Posterior cingulate gyrus (tissue), 11 donors: ENCODE results near the gene FAN1.
"Not testable (repeated sequence)": the region's sequence is repeated elsewhere in the genome, so short reads cannot be mapped to it uniquely, and the experiment has no call there.

Source experiments
- DNase-seq, 10 donors: peaks; one replicate each; pipeline versions ENCODE4 v3.0.0 to v3.0.0-alpha.2; 2020 to 2021; ENCODE audit warnings: mixed read lengths in 3 of 10
- intact Hi-C: fragments of 100-400 bp; cut with DNase I; formaldehyde crosslinking; loops from one replicate; pipeline ENCODE4 v1.15.1; 2023

The FAN1 gene

DNA sequence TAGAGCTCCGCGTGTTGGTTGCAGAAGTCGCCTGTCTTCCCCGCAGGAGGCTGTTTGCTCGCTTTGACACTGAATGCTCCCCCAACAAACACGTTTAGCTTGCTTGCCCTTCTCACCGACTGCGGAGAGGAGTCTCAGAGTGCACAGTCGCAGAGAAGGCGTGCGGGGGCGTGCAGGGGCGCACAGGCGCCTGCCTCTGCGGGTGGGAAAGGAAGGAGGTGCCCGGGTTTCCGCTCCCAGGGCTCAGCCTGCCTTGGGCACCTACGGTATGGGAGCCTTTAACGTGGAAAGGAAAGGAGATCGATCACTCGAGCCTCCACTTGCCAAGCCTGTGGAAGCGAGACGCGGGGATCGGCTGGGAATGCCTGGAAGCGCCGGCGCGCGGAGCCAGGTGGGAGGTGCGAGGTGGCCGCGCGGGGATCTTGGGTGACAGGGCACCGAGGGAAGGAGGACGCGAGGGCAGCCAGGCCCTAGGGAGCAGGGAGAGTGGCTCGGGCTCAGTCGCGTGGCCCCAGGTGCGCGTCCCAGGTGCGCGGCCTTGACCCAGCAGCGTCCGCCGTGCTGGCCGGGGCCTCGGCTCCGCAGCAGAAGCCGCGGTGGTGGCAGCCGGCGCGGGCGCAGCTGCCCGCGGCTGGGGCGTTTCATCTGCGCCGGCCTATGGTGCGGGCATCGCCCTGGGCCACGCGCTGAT is at the start of gene FAN1:
Gene FAN1 (plus strand): TSS at position 419 of the 691 bp plus-strand sequence. CDS start 749 bp downstream, outside the sequence.
- intact Hi-C loops, result loop anchor here (2.0 to 10.0 kb wide), 2 partner anchors 87 to 221 kb away; partner anchors contain the start of gene MTMR10
- peak; percentile 85 to 99 (median 92) for DNase-seq

DNA sequence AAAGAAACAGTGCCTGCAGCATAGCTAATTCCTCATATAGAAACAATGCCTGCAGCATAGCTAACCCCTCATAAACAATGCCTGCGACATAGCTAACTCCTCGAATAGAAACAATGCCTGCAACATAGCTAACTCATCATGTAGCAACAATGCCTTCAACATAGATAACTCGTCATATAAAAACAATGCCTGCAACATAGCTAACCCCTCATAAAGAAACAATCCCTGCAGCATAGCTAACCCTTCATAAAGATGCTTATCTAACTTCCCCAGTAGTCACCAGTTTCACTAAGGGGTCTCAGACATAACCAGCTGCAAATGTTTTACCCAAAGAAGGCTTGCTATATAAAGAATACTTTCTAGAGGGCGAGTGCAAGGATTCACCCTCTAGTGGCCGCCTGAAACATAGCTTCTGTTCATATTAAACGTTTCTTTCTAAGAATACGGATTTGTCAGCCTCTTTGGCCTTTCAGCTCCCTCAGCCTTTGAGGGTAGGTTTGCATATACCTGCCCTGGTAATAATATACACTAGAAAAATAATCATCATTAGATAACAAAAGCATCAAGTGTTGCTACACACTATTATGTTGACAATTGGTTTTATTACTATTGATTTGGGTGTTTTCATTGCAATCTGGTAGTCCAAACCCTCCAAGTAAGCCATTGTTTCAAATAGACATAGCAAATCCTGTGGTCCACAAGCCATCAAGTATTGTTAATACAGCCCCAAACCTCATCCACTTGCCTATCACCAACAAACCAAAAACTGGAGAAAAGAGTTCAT is 44.4 kb upstream of the FAN1 start:
- no peak for DNase-seq
- intact Hi-C loops, result no loop called here

DNA sequence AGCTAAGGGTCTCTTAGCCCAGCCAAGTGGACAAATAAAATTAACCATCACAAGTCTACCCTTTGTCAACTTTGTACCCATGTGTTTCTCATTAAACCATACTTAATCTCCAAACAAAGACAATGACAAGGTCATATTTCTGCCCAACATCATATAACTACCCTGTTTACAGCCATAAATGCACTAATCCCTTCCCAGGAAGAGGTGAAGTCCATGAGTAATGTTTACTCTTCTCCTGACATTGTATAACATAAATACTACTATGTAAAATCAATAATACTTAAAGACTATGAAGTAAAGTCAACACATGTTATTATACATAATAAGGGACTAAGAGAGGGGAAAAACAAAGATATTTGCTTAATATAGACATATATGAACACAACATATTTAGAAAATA is 38.5 kb upstream of the FAN1 start:
- intact Hi-C loops, result no loop called here
- DNase-seq, result no peak

DNA sequence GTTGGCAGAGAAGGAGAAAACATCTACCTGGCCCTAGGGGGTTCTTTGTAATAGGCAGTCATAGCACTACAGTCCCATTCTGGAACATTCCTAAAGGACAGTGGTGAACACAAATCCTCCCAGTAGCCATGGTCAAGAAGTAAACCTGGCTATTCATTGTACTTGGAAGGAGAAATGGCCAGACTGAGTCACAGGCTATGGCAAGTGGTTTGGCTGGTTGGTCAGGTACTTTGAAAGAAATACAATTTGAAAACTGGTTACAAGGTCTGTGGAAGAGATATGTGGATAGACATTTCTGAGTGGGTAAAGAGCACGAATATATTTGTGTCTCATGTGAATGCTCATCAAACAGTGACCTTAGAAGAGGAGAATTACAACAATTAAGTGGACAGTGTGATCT is 33.0 kb upstream of the FAN1 start:
- intact Hi-C loops, result loop anchor here (10.0 kb wide), 1 partner anchor 254 kb away; no protein-coding TSS in a partner anchor
- DNase-seq, result no peak

DNA sequence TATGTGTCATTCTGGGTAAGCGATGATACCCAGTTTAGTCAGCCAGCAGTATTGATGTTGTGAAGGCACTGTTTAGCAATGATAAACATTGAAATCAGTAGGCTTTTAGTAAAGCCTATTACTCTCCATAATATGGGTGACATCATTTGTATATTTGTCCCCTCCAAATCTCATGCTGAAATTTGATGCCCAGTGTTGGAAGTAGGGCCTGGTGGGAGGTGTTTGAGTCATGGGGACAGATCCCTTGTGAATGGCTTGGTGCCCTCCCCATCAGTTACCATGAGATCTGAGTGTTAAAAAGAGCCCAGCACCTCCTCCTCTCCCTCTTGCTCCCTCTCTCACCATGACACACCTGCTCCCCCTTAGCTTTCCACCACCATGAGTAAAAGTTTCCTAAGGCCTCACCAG is 31.4 kb upstream of the FAN1 start:
- intact Hi-C loops, result loop anchor here (10.0 kb wide), 1 partner anchor 252 kb away; no protein-coding TSS in a partner anchor

DNA sequence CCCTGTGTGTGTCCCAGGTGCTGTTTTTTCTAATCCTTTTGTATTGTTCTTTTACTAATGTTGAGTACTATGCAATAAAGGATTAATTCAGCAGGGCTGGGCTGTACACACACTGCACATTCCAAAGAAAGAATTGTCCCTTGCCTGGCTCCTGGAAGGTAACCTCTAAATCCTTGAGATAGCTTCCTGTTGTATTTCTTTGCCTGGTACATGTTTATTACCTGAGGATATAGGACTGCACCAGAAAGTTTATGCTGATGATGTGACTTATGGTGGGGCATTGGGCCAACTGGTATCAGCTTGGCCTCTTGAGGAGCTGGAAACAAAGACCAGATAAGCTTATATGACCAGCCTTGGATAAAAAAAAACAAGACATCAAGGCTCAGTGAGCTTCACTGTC is 26.6 kb upstream of the FAN1 start:
- DNase-seq, result no peak
- intact Hi-C loops, result loop anchor here (10.0 kb wide), 1 partner anchor 248 kb away; no protein-coding TSS in a partner anchor

More for the DNA sequence above, 31.4 kb upstream of the FAN1 start:
- no peak for DNase-seq

DNA sequence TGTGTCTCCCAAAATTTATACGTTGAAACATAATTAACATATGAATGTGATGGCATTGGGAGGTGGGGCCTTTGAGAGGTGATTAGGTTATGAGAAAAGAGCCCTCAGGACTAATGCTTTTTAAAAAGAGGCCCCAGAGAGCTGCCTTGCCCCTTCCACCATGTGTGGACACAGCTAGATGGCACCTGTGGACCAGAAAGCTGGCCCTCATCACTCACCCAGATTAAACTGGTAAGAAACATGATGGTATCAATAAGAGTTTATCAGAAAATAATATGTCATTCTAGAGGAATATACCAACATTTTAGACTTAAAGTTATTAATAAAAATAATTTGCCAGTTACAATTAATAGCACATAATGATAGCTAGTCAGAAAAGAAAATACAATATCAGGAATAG is 25.2 kb upstream of the FAN1 start:
- intact Hi-C loops, result loop anchor here (10.0 kb wide), 1 partner anchor 246 kb away; no protein-coding TSS in a partner anchor
- DNase-seq, result peak in 1 of 10 donors; percentile 20

DNA sequence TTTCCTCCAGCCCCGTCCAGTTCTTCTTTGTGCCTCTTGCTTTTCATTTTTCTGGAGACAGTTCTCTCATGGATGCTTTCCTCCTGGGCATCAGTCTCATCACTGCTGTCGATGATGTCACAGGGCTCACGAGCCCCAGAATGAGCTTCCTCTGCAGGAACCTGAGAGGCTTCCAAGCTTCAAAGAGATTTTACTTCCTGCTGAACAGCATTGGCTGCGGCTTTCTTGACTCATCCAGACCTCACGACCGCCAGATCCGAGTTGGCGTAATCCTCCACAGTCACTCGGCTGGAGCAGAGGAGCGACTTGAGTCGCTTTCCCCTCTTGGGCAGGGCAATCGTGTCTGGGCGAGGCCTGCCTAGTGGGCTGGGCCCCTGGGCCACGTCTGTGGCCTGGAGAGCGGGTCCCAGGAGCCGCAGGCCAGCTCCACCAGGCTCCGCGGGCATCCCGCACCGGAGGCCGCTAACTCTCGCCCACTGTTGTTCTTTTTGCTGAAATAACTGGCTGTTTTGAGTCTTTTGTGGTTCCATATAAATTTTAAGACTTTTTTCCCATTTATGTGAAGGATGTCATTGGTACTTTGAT is 20.8 kb upstream of the FAN1 start:
- intact Hi-C loops, result no loop called here
- DNase-seq, result peak in 1 of 10 donors; percentile 74

DNA sequence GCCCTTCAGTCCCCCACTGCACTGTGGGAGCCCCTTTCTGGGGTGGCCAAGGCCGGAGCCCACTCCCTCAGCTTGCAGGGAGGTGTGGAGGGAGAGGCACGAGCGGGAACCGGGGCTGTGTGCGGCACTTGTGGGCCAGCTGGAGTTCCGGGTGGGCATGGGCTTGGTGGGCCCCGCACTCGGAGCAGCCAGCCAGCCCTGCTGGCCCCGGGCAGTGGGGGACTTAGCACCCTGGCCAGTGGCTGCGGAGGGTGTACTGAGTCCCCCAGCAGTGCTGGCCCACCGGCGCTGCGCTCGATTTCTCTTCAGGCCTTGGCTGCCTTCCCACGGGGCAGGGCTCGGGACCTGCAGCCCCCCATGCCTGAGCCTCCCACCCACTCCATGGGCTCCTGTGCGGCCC is 20.0 kb upstream of the FAN1 start:
- intact Hi-C loops, result not testable (repeated sequence)

DNA sequence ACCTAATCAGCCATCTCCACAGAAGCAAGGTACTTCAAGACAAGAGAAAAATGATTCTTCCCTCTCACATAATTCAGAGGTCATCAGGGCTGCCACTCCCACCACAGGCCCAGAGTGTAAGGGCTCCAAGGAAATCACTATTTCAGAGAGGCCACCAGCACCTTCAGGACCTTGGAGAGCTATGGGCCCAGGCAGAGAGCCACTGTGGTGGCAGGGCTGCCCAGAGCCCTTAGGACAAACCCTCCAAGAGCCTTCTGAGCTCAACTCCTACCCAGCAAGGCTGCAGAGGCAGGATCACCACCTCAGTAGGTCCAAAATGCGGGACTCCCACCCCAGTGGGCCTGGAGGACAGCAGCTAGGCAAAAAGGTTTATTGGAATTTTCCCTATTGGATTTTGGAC is 17.9 kb upstream of the FAN1 start:
- intact Hi-C loops, result no loop called here
- no peak for DNase-seq

More for the DNA sequence above, 20.0 kb upstream of the FAN1 start:
- not testable (repeated sequence) for DNase-seq

DNA sequence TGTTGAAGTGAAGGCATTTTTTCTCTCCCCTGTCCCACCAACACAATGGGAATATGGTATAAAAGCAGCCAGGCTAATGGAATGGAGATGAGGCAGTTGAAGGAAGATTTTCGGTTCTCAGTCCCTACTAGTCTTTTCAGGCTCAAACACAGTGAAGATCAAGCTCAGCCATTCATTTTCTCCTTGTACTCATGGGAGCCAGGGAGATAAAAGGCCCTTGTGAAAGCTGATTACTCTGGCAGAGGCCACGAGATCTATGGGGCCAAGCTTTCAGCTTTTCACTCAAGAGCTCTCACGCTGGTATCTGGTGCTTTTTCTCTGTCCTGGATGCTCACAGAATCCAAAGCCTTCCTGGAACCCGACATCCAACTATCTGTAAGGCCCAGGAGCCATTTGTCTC is 14.5 kb upstream of the FAN1 start:
- peak in 1 of 10 donors; percentile 24 for DNase-seq
- intact Hi-C loops, result no loop called here

DNA sequence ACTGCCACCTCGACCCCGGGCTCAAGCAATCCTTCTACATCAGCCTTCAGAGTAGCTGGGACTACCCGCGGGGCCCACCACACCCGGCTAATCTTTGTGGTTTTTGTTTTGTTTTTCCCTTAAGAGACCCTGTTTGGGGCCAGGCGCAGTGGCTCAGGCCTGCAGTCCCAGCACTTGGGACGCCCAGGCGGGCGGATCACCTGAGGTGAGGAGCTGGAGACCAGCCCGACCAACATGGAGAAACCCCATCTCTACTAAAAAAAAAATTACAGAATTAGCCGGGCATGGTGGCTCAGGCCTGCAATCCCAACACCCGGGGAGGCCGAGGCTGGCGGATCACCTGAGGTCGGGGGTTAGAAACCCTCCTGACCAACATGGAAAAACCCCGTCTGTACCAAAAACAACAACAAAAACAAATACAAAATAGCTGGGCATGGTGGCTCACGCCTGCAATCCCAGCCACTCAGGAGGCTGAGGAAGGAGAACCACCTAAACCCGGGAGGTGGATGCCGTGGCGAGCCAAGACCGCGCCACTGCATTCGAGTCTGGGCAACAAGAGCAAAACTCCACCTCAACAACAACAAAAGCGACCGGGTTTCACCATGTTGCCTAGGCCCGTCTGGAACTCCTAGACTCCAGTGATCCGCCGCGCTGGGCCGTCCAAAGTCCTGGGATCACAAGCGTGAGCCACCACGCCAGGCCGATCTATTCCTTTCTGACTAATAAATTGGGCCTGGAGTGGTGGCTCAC is 8.1 kb upstream of the FAN1 start:
- intact Hi-C loops, result no loop called here
- DNase-seq, result no peak

DNA sequence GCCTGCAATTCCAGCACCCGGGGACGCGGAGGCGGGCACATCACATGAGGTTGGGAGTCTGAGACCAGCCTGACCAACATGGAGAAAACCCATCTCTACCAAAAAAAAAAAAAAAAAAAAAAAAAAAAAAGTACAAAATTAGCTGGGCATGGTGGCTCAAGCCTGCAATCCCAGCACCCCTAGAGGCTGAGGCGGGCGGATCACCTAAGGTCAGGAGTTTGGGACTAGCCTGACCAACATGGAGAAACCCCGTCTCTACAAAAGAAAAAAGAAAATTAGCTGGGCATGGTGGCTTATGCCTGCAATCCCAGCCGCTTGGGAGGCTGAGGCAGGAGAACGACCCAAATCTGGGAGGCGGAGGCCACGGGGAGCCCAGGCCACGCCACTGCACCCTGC is 7.5 kb upstream of the FAN1 start:
- DNase-seq, result no peak
- intact Hi-C loops, result no loop called here

DNA sequence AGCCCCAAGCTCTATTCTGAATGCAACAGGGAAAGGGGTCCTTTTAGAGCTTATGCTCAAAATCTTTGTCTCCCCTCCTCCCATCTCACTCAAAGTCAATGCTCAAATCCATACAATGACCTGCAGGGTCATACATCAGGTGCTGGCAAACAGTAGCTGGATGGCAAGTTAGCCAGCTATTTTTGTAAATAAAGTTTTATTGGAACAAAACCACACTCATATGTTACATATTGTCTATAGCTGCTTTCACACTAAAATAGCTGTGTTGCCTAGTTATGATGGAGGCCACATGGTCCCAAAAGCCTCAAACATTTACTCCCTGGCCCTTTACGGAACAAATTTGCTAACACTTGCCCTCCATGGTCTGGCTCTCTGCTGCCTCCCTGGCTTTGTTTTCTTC is 1.8 kb upstream of the FAN1 start:
- no peak for DNase-seq
- intact Hi-C loops, result loop anchor here (2.0 to 10.0 kb wide), 2 partner anchors 89 to 223 kb away; partner anchors contain the start of gene MTMR10

DNA sequence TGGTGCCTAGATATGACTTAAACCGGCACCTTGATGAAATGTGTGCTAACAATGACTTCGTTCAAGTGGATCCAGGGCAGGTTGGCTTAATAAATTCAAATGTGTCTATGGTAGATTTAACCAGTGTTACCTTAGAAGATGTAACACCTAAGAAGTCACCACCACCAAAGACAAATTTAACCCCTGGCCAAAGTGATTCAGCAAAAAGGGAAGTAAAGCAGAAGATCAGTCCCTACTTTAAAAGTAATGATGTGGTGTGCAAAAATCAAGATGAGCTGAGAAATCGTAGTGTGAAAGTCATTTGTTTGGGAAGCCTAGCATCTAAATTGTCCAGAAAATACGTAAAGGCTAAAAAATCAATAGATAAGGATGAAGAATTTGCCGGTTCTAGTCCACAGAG is 1.1 kb downstream of the FAN1 start:
- DNase-seq, result no peak
- intact Hi-C loops, result loop anchor here (5.0 to 10.0 kb wide), 2 partner anchors 52 to 220 kb away; no protein-coding TSS in a partner anchor

DNA sequence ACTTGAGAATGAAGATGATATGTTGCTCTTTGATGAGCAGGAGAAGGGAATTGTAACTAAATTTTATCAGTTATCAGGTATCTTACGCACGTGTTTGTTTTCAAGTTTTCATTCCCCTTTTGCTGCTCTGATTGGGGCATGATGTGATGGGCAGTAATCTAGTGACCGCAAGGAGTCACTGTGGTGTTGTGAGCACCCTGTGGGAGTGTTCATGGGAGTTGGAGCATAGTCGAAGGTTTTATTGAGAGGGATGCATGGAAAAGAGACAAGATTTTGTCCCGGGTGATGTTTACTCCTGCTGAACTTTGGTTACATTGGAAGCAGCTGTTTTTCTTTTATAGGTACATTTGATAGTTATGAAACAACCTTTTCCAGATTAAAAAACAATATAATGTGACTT is 2.1 kb downstream of the FAN1 start:
- peak in 2 of 10 donors; percentile 30 to 41 for DNase-seq
- intact Hi-C loops, result loop anchor here (5.0 to 10.0 kb wide), 2 partner anchors 51 to 219 kb away; no protein-coding TSS in a partner anchor

DNA sequence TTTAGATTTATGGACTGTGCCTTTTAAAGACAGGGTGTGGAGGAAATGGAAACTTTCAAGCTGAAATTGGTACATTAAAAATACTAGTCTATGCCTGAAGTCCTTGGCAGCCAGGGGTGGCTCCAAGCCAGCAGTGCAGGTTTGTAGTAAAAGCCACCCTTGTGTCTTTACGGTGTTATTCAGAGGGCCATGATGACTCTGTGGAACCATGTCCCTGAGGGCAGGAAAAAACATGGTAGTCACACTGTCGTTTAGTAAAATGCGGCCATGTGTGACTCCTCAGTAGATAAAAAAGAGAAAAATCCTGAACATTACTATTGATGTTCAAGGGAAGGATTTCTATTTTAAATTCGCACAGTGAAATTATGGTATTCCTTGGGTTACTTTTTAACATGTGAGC is 2.7 kb downstream of the FAN1 start:
- DNase-seq, result peak in 1 of 10 donors; percentile 22
- intact Hi-C loops, result loop anchor here (5.0 to 10.0 kb wide), 2 partner anchors 51 to 218 kb away; no protein-coding TSS in a partner anchor

DNA sequence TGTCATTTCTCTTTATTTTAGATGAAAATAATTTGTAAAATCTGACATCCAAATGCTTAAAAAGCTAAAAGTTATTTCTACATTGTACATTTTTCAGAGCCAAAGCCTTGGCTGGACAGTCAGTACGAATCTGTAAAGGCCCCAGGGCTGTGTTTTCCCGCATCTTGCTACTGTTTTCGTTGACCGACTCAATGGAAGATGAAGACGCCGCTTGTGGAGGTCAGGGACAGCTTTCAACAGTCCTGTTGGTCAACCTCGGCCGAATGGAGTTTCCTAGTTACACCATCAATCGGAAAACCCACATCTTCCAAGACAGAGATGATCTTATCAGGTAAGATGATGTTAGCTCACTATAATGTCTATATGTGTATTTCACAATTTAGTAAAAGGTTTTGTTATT is 10.0 kb downstream of the FAN1 start:
- intact Hi-C loops, result no loop called here
- DNase-seq, result peak in 1 of 10 donors; percentile 19

DNA sequence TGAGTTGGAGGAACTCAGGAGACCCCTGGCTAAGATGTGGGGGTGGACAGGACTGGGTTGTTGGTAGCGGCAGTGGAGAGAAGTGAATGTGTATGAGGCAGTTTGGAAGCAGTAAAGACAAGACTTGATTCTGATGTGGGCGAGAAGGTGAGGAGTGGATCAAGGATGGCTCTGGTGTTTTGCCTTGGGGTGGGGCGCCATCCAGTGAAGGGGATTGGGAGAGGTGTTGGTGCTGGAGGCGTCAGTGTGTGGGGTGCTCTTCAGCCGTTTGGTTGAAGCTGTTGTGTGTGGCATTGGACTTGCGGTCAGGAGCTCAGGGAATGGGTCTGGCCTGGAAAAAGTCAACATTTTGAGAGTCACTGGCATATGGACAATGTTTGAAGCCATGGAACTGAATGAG is 13.3 kb downstream of the FAN1 start:
- intact Hi-C loops, result no loop called here
- DNase-seq, result no peak

DNA sequence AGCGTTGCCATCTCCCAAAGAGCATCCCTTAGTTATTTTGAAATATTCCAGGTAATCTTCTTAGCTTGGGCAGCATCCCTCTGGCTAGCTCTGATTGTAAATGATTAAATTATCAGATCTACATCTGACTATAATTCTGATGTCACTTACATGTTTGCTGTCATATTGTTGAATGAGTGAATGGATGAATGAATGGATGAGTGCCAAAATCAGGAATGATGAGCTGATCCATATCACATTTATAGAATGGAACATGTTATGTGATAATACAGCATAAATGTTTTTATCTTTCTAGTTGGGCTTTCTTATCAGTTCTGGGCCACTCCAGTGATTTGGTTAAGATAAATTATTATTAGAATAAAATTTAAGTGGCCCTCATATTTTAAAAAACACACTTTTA is 14.0 kb downstream of the FAN1 start:
- DNase-seq, result no peak
- intact Hi-C loops, result no loop called here
